ENCODE results near the gene FBLN7.

The FBLN7 gene

DNA sequence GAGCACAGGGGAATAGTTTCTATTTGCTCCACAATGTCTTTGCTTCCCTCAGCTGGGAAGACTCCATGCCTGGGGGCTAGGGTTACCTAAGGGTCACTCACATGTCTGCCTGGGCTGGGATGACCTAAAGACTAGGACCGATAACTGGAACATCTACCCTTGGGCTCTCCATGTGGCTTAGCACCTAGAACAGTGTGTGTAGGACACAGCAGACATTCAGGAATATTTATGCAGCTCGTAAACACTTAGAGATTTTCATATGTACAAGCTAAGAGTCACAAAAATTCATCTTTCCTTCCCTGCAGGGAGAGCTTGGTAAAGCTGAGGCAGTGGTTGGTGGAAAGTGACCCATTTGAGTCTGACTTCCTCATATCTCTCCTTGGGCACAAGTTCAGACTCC, 55.8 kb downstream of the FBLN7 start:
- no peak overlapping the region for H3K4me3 ChIP-seq (ENCODE audit: low read depth, low read length)
- TF ChIP-seq, protein P1, sequence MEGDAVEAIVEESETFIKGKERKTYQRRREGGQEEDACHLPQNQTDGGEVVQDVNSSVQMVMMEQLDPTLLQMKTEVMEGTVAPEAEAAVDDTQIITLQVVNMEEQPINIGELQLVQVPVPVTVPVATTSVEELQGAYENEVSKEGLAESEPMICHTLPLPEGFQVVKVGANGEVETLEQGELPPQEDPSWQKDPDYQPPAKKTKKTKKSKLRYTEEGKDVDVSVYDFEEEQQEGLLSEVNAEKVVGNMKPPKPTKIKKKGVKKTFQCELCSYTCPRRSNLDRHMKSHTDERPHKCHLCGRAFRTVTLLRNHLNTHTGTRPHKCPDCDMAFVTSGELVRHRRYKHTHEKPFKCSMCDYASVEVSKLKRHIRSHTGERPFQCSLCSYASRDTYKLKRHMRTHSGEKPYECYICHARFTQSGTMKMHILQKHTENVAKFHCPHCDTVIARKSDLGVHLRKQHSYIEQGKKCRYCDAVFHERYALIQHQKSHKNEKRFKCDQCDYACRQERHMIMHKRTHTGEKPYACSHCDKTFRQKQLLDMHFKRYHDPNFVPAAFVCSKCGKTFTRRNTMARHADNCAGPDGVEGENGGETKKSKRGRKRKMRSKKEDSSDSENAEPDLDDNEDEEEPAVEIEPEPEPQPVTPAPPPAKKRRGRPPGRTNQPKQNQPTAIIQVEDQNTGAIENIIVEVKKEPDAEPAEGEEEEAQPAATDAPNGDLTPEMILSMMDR (IDR thresholded peaks at IDR 0.05; ENCODE audit: low read depth, low read length, missing control alignments): no peak
- DNase-seq (ENCODE audit: low read depth): no peak

DNA sequence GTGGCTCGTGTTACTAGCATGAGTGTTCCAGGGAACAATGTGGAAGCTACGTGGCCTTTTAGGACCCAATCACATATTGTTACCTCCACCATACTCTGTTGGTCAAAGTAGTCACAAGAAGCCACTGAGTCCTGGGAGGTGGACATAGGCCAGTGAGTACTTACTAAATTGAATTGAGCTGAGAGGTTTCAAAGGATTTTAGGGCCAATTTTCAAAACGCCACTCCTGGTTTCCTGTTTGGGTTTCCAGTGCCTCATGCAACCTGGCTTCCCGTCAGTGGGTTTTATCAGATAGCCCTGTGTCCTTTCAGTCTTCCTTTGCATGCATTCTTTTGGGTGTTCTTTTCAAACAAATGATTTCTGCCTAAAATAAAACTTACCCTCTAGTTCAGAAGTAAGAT, 56.3 kb downstream of the FBLN7 start:
- DNase-seq (ENCODE audit: low read depth): no peak
- TF ChIP-seq, protein P1 (IDR thresholded peaks at IDR 0.05; ENCODE audit: low read depth, low read length, missing control alignments): no peak
- H3K4me3 ChIP-seq (ENCODE audit: low read depth, low read length): no peak overlapping the region

GRCh38 chr2:112195167-112195766, 57.1 kb downstream of the FBLN7 start:
- H3K4me3 ChIP-seq (ENCODE audit: low read depth, low read length): no peak overlapping the region
- DNase-seq (ENCODE audit: low read depth): no peak
- TF ChIP-seq, protein P1 (IDR thresholded peaks at IDR 0.05; ENCODE audit: low read depth, low read length, missing control alignments): no peak

DNA sequence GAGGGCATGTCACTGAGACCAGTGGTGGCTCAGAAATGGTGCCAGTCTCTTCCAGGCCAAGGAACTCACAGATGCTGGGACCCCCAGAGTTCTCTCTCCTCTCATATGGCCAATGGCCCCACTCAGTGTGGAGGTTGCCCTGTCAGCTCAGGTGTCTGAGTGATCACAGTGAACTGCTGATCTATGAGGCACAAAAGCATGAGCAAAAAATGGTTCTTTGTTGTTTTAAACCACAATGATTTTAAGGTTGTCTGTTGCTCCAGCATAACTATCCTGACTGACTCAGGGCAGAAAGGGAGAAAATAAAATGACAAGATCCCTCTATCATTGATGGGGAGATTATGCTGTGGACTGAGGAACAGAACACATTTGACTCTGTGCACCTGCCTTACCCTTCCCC, 57.8 kb downstream of the FBLN7 start:
- no peak overlapping the region for H3K4me3 ChIP-seq (ENCODE audit: low read depth, low read length)
- no peak for DNase-seq (ENCODE audit: low read depth)
- TF ChIP-seq, protein P1 (IDR thresholded peaks at IDR 0.05; ENCODE audit: low read depth, low read length, missing control alignments): no peak

DNA sequence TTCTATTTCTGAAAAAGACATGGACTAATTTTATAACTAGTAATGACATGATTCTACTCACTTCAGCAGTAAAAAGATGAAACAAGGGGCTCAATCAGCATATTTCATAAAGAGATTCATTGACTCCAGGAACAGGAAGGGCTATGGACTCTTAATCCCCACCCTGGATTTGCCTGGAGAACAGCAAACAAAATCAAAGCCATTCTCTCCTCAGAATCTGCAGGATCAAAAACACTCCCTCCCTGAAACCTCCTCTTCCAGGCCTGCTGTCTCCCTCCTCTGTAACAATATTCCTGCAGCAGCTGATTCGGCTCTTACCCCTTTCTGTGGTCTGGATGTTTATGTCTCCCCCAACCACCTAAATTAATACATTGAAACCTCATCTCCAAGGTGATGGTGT, 59.7 kb downstream of the FBLN7 start:
- TF ChIP-seq, protein P1 (IDR thresholded peaks at IDR 0.05; ENCODE audit: low read depth, low read length, missing control alignments): no peak
- no peak for DNase-seq (ENCODE audit: low read depth)
- no peak overlapping the region for H3K4me3 ChIP-seq (ENCODE audit: low read depth, low read length)

- TF ChIP-seq, protein P1 (IDR thresholded peaks at IDR 0.05; ENCODE audit: low read depth, low read length, missing control alignments): no peak
- no peak overlapping the region for H3K4me3 ChIP-seq (ENCODE audit: low read depth, low read length)
- DNase-seq (ENCODE audit: low read depth): no peak
These were observed 60.6 kb downstream of the FBLN7 start for GRCh38 chr2:112198780-112199179.

GRCh38 chr2:112199188-112199587, 61.0 kb downstream of the FBLN7 start:
- peak; percentile 7 for DNase-seq (ENCODE audit: low read depth)

More at GRCh38 chr2:112199188-112199587, 61.0 kb downstream of the FBLN7 start:
- H3K4me3 ChIP-seq (ENCODE audit: low read depth, low read length): no peak overlapping the region
- TF ChIP-seq, protein P1 (IDR thresholded peaks at IDR 0.05; ENCODE audit: low read depth, low read length, missing control alignments): no peak
